Neural crest cell (in vitro differentiated cells): Measurements from ENCODE around the gene LGALS9C. TPM values are rescaled to one million over a fixed set of nuclear protein-coding genes. Genes with fewer than 3 reads are reported as not detected.
A peak's percentile ranks its signal among the peaks of the same experiment; 100 is the strongest.
"Not testable (repeated sequence)": the region's sequence is repeated elsewhere in the genome, so short reads cannot be mapped to it uniquely, and the experiment has no call there.

ENCODE experiments used
- DNase-seq: peaks from one replicate; pipeline ENCODE4 v3.0.0; 2021; ENCODE audit warnings: low read depth, mixed read lengths, low spot score
- H3K27ac Mint-ChIP-seq: one replicate; pipeline ENCODE4 v1.8.0; 2021; ENCODE audit warnings: mild to moderate bottlenecking, mixed read lengths; ENCODE audit not compliant: unreplicated experiment
- H3K27me3 Mint-ChIP-seq: 2 replicates; pipeline ENCODE4 v1.8.0; 2021; ENCODE audit warnings: low read depth, mild to moderate bottlenecking, mixed read lengths
- H3K36me3 Mint-ChIP-seq: 2 replicates; pipeline ENCODE4 v1.8.0; 2021; ENCODE audit warnings: low read depth, mild to moderate bottlenecking, mixed read lengths
- H3K4me1 Mint-ChIP-seq: 2 replicates; pipeline ENCODE4 v1.8.0; 2021; ENCODE audit warnings: mixed read lengths
- H3K4me3 Mint-ChIP-seq: one replicate; pipeline ENCODE4 v1.8.0; 2021; ENCODE audit warnings: mild to moderate bottlenecking, mixed read lengths
- H3K9me3 Mint-ChIP-seq: 2 replicates; pipeline ENCODE4 v1.8.0; 2021; ENCODE audit warnings: mixed read lengths
- total RNA-seq: library from RNA; stranded (reverse); gene quantifications from 2 replicates; pipeline ENCODE4 v1.2.1, GENCODE V29; 2021
- TF ChIP-seq, protein P1 (sequence below): fragments of 200-600 bp; sonication (generic); conservative IDR thresholded peaks from 2 replicates; pipeline ENCODE4 v1.5.0; 2021; ENCODE audit warnings: antibody characterized with exemption, mild to moderate bottlenecking

LGALS9C gene
- total RNA-seq, 1 donor from 2014 or later, result not detected

DNA sequence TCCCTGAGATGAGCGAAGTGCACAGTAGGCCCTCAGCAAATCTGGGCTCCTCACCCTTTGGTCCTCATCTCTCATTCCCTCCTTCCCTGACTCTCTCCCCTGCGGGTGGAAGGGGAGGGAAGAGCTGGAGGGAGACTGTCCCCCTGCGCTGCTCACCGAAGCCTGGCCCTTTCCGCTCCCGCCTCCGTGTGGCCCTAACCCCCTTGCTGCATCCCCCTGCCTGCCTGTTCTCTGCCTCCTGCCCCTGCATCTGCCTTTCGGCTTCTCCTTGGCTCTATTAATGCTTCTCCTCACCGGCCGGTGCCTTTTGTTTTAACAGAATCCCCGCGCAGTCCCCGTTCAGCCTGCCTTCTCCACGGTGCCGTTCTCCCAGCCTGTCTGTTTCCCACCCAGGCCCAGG lies 12.0 kb downstream of the LGALS9C start:
- not testable (repeated sequence) for DNase-seq, H3K4me1 Mint-ChIP-seq, H3K9me3 Mint-ChIP-seq, H3K27me3 Mint-ChIP-seq, H3K36me3 Mint-ChIP-seq, H3K4me3 Mint-ChIP-seq, H3K27ac Mint-ChIP-seq

DNA sequence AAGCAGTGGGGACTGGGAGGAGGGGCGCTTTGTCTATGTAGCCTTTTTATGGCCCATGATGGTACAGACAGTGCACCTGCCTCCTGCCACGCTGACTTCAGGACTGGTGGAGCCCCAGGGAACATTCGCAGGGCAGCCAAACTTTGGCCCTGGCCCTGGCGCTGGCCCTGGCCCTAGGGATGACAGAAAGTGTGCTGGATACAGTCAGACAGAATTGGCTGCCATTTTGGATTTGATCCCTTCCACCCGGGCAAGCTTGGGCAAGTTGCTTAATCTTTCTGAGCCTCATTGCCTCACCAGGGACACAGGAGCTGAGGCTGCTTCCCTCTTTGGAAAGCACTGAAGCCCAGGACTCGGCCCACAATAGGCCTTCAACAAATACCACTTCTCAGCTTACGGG lies 13.4 kb downstream of the LGALS9C start:
- H3K4me3 Mint-ChIP-seq, H3K27ac Mint-ChIP-seq, H3K9me3 Mint-ChIP-seq, H3K4me1 Mint-ChIP-seq, DNase-seq, H3K36me3 Mint-ChIP-seq, H3K27me3 Mint-ChIP-seq: not testable (repeated sequence)

DNA sequence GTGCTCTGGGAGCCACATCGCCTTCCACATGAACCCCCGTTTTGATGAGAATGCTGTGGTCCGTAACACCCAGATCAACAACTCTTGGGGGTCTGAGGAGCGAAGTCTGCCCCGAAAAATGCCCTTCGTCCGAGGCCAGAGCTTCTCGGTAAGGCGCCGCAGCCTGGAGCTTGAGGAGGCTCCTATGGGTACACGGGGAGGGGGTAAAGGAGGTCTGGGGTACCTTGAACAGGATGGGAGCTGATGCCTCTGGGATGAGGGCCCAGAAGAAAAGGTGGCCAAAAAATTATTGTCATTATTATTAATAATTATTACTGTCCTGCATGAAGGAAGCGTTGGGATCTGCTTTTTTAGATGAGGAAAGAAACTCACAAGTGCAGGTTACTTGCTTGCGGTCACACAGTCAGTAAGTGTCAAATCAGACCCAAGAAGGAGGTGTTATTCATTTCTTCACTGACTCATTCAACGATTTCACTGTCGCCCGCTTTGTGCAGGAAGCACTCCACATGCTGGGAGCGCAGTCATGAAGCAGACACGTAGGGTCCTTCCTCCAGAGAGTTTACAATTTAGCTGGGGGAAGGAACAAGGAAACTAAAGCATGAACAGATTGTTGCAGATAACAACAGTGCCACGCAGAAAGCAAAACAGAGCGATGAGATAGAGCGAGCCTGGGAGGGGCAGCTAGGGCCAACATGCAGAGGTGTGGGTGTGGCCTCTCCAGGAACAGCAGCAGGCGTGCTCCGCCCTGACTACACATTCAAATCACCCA lies 16.3 kb downstream of the LGALS9C start:
- H3K27me3 Mint-ChIP-seq, H3K4me1 Mint-ChIP-seq, H3K9me3 Mint-ChIP-seq, H3K27ac Mint-ChIP-seq, H3K36me3 Mint-ChIP-seq, H3K4me3 Mint-ChIP-seq, DNase-seq: not testable (repeated sequence)

DNA sequence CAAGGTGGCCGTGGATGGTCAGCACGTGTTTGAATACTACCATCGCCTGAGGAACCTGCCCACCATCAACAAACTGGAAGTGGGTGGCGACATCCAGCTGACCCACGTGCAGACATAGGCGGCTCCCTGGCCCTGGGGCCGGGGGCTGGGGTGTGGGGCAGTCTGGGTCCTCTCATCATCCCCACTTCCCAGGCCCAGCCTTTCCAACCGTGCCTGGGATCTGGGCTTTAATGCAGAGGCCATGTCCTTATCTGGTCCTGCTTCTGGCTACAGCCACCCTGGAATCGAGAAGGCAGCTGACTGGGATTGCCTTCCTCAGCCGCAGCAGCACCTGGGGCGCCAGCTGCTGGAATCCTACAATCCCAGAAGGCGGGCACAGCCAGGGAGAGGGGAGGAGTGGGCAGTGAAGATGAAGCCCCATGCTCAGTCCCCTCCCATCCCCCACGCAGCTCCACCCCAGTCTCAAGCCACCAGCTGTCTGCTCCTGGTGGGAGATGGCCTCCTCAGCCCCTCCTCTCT lies 17.7 kb downstream of the LGALS9C start:
- H3K27me3 Mint-ChIP-seq, H3K9me3 Mint-ChIP-seq, H3K4me3 Mint-ChIP-seq, H3K4me1 Mint-ChIP-seq, H3K36me3 Mint-ChIP-seq, DNase-seq, H3K27ac Mint-ChIP-seq: not testable (repeated sequence)

DNA sequence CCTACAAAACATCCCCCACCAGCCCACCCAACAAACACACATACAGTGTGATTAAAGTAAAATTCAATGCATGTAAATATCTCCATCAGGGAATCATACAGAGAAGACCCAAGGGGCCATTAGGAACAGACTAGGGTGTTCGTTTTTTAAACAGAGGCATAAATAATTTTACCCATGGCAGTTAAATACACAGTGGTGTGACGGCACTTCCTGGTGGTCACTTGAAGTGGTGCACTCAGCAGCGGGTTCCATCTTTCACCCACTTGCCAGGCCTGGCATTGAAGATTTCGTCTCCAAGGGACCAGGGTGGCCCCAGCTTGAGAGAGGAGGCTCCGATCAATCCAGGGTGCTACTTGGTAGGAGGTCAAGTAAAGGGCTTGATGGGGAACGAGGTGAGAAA lies 20.5 kb downstream of the LGALS9C start:
- H3K9me3 Mint-ChIP-seq, H3K4me1 Mint-ChIP-seq, DNase-seq, H3K36me3 Mint-ChIP-seq, H3K27ac Mint-ChIP-seq, H3K4me3 Mint-ChIP-seq, H3K27me3 Mint-ChIP-seq: not testable (repeated sequence)
- TF ChIP-seq, protein P1, sequence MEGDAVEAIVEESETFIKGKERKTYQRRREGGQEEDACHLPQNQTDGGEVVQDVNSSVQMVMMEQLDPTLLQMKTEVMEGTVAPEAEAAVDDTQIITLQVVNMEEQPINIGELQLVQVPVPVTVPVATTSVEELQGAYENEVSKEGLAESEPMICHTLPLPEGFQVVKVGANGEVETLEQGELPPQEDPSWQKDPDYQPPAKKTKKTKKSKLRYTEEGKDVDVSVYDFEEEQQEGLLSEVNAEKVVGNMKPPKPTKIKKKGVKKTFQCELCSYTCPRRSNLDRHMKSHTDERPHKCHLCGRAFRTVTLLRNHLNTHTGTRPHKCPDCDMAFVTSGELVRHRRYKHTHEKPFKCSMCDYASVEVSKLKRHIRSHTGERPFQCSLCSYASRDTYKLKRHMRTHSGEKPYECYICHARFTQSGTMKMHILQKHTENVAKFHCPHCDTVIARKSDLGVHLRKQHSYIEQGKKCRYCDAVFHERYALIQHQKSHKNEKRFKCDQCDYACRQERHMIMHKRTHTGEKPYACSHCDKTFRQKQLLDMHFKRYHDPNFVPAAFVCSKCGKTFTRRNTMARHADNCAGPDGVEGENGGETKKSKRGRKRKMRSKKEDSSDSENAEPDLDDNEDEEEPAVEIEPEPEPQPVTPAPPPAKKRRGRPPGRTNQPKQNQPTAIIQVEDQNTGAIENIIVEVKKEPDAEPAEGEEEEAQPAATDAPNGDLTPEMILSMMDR, result peak; percentile 29

DNA sequence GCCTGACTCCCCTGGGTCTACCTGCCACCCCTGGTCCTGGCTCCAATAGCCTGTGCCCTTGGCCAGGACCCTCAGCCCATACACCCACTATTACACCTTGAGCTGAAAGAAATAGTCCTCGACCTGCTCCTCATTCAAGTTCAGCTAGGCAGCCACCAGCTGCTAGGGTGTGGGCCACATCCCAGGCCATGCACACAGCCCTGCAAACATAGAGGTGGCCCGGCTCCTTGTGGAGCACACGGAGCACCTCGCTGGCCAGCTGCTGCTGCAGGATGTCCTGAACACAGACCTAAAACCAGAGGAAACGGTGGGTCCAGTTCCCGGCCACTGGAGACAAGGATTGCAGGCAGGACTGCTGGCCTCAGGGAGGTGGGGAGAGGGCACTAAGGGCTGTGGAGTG lies 22.5 kb downstream of the LGALS9C start:
- DNase-seq, H3K36me3 Mint-ChIP-seq, H3K4me3 Mint-ChIP-seq, H3K4me1 Mint-ChIP-seq, H3K27me3 Mint-ChIP-seq, H3K9me3 Mint-ChIP-seq, H3K27ac Mint-ChIP-seq: not testable (repeated sequence)

DNA sequence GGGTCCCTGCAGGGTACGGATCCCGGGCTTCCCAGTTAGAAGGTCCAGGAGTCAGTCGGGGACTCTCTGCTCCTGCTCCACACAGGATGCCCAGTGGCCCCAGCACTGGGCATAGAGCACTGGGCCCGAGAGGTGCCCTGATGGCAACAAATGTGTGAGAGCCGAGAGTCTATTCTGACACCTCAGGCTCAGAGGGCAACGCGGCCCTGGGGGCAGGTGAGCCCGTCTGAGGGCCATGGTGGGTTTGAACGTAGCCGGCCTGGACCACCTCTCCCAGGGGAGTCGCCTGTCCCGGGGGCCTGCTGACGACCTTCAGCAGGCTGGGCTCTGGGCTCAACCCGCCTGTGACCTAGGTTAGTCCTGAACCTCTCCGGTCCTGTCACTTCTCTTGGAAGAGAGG lies 23.2 kb downstream of the LGALS9C start:
- not testable (repeated sequence) for H3K4me3 Mint-ChIP-seq, H3K27me3 Mint-ChIP-seq, H3K4me1 Mint-ChIP-seq, H3K27ac Mint-ChIP-seq, DNase-seq, H3K36me3 Mint-ChIP-seq, H3K9me3 Mint-ChIP-seq

DNA sequence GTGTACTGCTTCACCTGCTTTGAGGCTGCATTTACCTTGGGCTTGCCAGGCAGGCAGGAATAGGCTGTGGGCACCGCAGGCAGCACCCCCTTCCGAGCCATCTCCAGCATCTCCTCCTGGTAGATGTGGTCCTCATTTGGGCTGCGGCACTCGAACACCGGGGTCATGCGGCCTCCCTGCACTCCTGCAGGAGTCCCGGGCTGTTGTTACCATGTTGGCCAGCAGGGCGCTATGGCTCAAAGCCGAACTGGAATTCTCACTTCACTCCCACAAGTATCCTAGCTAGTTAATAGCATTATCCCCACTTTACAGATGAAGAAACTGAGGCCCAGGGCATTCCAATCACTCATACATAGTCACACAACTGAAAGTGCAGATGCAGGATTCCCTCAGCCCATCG lies 23.7 kb downstream of the LGALS9C start:
- not testable (repeated sequence) for H3K27me3 Mint-ChIP-seq, DNase-seq, H3K4me1 Mint-ChIP-seq

DNA sequence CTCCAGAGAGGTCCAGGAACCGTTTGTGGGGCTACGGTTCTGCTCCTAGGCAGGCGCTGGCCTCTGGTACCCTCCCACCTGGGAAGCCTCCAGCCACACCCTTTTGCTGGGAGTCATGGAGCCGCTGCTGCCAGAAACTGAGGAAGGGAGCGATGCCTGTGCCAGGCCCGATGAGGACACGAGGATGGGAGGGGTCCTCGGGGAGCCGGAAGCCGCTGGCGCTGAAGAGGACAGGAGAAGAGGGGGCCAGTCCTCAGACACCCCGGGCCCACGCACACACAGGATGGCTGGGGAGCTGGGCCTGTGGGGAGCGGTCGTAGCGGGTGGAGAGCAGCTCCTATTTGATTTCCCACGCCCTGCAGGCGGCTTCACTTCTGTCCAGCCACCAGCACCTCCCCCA lies 24.2 kb downstream of the LGALS9C start:
- H3K27me3 Mint-ChIP-seq, H3K4me3 Mint-ChIP-seq, H3K4me1 Mint-ChIP-seq, H3K27ac Mint-ChIP-seq, H3K9me3 Mint-ChIP-seq, DNase-seq, H3K36me3 Mint-ChIP-seq: not testable (repeated sequence)

More for the DNA sequence above, 23.7 kb downstream of the LGALS9C start:
- not testable (repeated sequence) for H3K9me3 Mint-ChIP-seq, H3K4me3 Mint-ChIP-seq, H3K27ac Mint-ChIP-seq, H3K36me3 Mint-ChIP-seq

DNA sequence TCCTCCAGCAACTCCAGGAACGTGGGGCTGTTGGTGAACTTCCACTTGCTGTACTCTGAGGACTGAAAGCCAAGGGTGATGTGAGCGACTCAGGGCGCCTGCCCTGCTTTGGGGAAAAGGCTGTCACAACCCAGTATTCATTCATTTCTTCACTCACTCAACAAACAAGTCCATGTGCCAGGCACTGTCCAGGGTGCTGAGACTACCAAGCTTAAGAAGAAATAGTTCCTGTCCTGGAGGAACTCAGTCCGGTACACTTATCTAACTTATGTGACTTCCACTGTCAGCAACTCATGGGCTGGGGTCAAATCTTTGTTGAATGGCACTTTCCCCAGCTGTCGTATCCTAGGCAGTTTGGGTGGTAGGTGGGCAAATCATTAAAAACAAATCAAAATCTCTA lies 26.6 kb downstream of the LGALS9C start:
- not testable (repeated sequence) for DNase-seq, H3K27me3 Mint-ChIP-seq, H3K4me1 Mint-ChIP-seq, H3K9me3 Mint-ChIP-seq, H3K36me3 Mint-ChIP-seq, H3K27ac Mint-ChIP-seq, H3K4me3 Mint-ChIP-seq

DNA sequence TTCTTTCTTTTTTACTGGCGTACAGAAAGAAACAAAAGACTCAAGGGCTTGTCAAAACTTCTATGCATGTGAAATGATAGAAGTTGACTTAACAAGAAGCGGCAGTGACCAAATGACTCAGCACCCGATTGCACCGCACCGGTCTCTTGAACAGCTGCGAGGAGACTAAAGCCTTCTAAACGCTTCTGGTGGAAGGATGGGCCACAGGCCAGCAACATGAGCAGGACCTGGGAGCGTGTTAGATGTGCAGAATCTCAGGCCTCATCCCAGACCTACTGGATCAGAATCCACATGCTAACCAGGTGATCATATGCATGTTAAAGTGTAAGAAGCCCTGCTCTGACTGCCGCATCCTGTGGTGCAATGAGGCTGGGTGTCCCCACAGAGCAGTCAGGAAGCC lies 31.1 kb downstream of the LGALS9C start:
- not testable (repeated sequence) for H3K4me1 Mint-ChIP-seq, DNase-seq, H3K36me3 Mint-ChIP-seq

DNA sequence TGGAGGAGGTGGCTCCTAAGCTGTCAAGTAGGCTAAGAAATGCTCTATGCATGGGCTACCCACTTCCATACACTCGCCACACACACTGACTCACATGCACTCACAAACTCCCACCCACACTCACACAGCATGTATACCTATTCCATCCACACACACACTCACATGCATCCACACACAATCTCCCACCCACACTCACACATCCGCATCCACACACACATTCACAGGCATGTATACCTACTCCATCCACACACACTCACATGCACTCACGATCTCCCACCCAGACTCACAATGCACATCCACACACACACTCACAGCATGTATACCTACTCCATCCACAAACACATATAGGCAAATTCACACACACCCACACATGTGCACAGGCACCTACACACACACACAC lies 32.1 kb downstream of the LGALS9C start:
- H3K27me3 Mint-ChIP-seq, H3K4me3 Mint-ChIP-seq, H3K27ac Mint-ChIP-seq, H3K4me1 Mint-ChIP-seq, H3K36me3 Mint-ChIP-seq, H3K9me3 Mint-ChIP-seq, DNase-seq: not testable (repeated sequence)

More for the DNA sequence above, 31.1 kb downstream of the LGALS9C start:
- not testable (repeated sequence) for H3K9me3 Mint-ChIP-seq, H3K27ac Mint-ChIP-seq, H3K27me3 Mint-ChIP-seq, H3K4me3 Mint-ChIP-seq

DNA sequence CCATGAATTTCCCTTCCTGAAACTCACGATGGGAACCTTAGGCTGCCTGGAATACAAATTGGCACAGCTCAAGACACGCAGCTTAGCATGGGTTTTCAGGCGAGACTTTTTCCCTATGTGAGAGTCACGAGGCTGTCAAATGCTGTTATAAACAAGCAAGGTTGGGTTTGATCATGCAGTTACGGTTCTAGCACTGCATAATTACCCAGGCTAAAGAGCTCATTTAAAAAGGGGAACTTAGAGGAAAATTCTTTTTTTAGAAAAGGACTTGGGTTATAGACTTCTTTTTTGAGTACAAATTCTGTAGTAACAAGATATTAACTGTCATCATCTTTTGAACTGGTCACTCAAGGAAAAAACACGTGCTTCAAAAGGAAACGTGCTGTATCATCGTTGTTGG lies 44.5 kb downstream of the LGALS9C start:
- not testable (repeated sequence) for H3K27me3 Mint-ChIP-seq, H3K36me3 Mint-ChIP-seq, H3K4me3 Mint-ChIP-seq, H3K4me1 Mint-ChIP-seq, H3K27ac Mint-ChIP-seq, H3K9me3 Mint-ChIP-seq, DNase-seq
